CD4-positive, alpha-beta T cell treated with Interleukin-15 for 4 hours (primary cell): ENCODE measurements around the gene PTTG1IP2.

ENCODE experiments used
- DNase-seq: peaks from one replicate; pipeline ENCODE4 v3.0.0-alpha.2; 2020; ENCODE audit warnings: low spot score

Gene PTTG1IP2

DNA sequence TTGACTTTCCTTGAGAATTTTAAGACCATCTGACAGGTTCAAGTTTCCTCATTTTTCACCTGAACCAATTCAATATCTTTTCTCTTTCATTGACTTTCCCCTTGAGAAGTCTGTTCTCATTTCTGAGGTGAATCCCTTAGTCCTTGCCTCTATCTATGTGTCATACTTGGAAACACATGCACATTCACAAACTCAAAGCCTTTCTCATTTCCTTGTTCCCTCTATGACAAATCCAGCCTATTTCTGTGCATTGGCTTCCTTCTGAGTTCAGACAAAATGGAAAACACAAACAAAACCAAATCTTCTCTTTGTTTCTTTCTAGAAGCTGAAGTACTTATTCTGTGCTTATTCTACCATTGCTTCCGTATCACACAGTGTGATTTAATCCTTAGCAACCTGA lies 13.8 kb downstream of the PTTG1IP2 start:
- DNase-seq, result no peak

GRCh38 chr7:90484706-90485105 lies 15.3 kb downstream of the PTTG1IP2 start:
- DNase-seq, result no peak

DNA sequence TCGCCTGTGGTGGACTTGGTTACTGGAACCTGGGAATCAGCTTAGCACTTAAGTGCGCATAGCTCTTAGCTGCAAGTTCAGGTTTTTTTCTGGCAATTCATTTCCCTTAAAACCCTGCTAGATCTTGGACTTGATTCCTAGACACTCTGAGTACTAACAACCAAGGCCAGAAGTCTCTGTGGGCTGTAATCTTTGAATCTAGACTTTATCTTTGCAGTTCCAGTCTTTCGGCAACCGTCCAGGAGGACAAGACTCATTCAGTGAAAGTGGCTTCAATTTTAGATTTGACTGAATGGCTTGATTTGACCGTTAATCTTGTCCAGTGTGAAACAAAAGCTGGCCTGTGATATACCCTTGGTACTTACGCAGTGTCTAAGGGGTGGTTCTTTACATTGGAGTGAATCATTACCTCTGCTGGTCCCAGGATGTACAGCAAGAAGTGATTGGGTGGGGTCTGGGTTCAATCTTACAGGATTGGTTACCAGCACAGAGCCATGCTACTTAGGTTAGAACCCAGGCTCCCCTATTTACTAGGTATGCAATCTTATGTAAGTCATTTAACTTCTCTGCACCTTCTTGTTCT lies 16.4 kb downstream of the PTTG1IP2 start:
- DNase-seq, result no peak

GRCh38 chr7:90487808-90488207 lies 18.4 kb downstream of the PTTG1IP2 start:
- DNase-seq, result no peak

- no peak for DNase-seq
Observed at GRCh38 chr7:90488220-90488619, 18.8 kb downstream of the PTTG1IP2 start.

DNA sequence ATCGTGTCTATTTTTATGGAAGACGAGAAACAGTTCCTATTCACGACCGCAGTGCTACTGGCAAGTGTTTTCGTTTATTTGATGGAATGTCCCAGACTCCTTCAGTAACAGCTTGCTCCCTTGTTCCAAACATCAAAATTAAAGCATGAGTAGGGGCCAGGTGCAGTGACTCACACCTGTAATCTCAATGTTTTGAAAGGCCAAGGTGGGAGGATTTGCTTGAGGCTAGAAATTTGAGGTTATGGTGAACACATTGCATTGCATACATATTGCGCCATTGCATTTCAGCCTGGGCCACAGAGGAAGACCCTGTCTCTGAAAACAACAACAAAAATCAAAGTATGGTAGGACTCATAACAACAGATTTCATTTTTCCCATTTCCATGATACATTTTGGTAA lies 22.8 kb downstream of the PTTG1IP2 start:
- no peak for DNase-seq

DNA sequence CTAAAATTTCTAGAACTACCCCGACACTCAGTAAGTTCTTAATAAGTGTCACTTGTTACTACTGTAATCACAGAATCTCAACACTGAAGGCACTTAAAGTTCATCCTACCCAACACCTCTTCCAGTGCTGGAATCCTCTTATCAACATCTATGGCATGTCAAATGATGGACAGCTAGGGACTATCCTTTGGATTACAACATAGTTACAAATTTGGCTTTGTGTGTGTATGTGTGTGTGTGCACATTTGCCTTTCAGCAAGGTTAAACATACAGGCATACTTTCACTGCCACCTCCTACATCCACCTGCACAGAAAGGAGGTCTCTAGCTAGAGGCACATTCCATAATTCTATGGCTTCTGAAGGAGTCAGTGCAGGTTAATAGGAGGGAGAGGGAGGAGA lies 25.8 kb downstream of the PTTG1IP2 start:
- DNase-seq, result no peak

DNA sequence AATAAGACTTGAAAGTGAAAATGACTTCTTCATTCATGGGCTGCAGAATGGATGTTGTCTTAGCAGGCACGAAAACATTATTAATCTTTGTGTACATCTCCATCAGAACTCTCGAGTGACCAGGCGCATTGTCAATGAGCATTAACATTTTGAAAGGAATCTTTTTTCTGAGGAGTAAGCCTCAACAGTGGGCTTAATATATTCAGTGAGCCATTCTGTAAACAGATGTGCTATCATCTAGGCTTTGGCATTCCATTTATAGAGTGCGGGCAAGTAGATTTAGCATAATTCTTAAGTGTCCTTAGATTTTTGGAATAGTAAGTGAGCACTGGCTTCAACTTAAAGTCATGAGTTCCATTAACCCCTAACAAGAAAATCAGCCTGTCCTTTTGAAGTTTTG lies 33.1 kb downstream of the PTTG1IP2 start:
- no peak for DNase-seq

DNA sequence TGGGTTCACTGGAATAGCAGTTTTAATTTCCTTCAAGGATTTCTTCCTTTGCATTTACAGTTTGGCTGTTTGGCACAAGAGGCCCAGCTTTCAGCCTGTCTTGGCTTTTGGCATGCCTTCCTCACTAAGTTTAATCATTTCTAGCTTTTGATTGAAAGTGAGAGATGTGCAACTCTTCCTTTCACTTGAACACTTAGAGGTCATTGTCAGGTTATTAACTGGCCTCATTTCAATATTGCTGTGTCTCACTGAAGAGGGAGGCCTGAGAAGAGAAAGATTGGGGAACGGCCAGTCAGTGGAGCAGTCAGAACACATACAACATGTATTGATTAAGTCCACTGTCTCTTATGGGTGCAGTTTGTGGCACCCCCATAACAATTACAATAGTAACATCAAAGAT lies 33.9 kb downstream of the PTTG1IP2 start:
- DNase-seq, result no peak

DNA sequence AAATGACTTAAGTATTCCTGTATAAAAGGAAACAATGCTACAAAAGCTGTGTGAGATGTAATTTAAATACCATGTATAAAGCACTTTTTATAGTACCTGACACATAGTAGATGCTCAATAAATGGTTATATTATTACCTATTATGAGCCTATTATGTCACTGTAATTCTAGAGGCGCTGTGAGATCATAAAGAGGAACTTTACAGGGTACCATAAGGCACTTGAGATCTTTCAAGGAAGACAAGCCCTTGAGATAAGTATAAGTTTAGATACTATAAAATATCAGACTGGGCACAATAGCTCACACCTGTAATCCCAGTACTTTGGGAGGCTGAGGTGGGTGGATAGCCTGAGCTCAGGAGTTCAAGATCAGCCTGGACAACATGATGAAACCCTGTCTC lies 38.3 kb downstream of the PTTG1IP2 start:
- no peak for DNase-seq

DNA sequence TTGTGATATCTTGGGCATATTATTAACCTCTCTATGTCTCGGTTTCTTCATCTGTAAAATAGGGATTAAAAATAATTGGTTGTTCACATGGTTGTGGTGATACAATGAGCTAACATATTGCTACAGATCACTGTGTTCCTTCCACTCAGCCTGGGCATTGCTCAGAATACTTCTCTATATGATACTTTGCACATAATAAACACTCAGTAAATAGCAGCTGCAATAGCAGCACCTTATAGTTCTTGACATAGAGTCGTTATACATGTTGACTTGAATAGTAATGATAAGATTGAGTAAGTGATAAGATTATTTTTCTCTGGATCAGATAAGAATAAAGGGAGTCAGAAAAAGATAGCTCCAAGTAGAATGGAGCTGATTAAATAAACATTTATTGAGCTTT lies 42.3 kb downstream of the PTTG1IP2 start:
- no peak for DNase-seq

DNA sequence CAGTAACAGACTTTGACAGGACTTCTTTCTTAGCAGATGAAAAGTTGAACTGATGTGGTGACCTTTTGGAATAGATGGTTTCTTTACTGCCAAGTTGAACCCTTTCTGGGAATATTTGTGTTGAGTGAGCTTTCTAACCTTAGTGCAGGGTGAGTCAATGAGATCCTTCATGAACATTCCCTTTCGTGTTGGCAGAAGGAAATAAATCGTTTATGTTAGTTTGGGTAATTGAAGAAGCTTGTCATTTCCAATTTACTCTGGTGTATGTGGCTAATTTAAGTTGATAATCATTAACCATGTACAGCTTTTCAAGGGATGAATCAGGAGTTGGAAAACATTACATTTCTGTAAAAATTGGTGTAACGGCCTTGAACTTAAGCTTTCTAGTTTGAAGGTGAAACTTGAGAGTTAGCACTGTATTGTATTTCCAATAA lies 43.4 kb downstream of the PTTG1IP2 start:
- DNase-seq, result no peak

- no peak for DNase-seq
Observed at GRCh38 chr7:90516257-90516656, 46.8 kb downstream of the PTTG1IP2 start.

- no peak for DNase-seq
Observed at GRCh38 chr7:90518630-90519029, 49.2 kb downstream of the PTTG1IP2 start.

DNA sequence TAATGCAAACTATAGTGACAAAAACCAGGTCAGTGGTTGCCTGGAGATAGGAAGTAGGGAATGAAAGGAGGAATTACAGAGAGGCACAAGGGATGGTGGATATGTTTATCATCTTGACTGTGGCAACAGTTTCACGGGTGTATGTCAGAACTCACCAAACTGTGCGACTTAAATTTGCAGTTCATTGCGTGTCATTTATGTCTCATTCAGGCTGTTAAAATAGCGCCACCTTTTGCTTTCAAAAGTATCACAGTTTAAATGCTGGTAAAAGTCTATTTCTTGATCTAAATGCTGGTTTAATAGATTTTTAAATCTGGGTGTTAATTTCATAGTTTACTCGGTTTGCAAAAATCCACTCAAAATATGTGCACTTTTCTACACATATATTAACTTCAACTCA lies 51.0 kb downstream of the PTTG1IP2 start:
- no peak for DNase-seq

GRCh38 chr7:90530263-90530662 lies 60.8 kb downstream of the PTTG1IP2 start:
- no peak for DNase-seq

DNA sequence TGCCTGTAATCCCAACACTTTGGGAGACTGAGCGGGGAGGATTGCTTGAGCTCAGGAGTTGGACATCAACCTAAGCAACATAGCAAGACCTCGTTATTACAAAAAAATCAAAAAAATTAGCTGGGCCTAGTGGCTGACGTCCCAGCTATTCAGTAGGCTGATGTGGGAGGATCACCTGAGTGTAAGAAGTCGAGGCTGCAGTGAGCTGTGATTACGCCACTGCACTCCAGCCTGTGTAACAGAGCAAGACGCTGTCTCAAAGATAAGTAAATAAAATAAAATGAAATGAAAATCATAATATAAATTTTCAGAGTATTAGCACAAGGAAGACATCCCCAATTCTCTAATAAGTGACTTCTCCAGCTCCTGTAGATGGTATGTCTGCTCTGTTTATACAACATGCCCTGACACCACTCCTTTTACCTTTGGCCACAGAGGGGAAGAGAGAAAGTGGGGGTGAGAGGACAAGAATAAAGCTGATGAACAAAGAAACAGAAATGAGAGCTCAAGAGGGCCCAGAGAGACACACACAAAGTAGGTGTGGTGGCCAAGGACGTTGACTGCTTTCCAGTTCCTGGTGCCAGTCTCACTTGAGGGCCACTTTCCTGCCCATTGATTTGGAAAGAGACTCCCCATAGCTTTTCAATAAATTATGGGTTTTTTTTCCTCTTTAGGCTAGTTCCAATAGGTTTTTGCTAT lies 62.9 kb downstream of the PTTG1IP2 start:
- no peak for DNase-seq

- no peak for DNase-seq
Observed at GRCh38 chr7:90536449-90536848, 67.0 kb downstream of the PTTG1IP2 start.

- DNase-seq, result no peak
Observed at GRCh38 chr7:90538405-90538804, 69.0 kb downstream of the PTTG1IP2 start.

DNA sequence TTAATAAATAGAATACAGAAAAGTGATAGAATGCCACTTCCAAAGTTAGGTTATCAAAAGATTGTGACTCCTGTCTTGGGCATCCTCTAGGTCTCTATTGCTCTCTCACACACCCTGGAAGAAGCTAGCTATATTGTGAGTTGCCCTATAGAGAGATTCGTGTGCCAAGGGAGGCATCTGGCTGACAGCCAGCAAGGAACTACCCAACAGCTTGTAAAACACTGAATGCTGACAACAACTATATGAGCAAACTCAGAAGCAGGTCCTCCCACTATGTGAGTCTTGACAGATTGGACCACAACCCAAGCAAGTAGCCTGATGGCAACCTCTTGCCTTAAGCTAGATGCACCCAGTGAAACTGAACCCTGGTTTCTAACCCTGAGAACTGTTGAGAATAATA lies 71.0 kb downstream of the PTTG1IP2 start:
- no peak for DNase-seq

GRCh38 chr7:90551036-90551435 lies 81.6 kb downstream of the PTTG1IP2 start:
- no peak for DNase-seq

DNA sequence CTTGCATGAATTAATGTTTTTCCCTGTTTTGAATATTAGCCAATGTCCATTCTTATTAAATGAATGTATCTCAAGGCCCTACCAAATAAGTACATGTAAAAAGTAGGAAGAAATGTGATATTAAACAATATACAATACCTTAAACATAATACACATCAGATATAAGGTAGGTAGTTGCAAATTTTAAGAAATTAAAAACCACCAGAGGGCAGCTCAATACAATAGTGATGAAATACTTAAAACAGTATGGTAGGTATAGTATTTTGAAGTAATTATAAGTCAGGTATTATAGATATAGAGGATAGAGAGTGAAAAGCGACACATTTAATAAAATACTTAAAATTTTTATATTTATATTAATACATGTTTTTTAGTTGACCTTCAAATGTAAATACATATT lies 83.1 kb downstream of the PTTG1IP2 start:
- no peak for DNase-seq

- no peak for DNase-seq
Observed at GRCh38 chr7:90560730-90561129, 91.3 kb downstream of the PTTG1IP2 start.
